Activated CD8-positive, alpha-beta memory T cell treated with anti-CD3 and anti-CD28 coated beads for 1 hour (primary cell): ENCODE results near the gene TLR5.

ENCODE experiments used
- DNase-seq, 2 donors: peaks; one replicate each; pipeline ENCODE4 v3.0.0-alpha.2; 2020; ENCODE audit warnings: low read depth in 1 of 2; ENCODE audit errors: extremely low read depth in 1 of 2

The TLR5 gene

GRCh38 chr1:223076362-223076761 lies 66.7 kb downstream of the TLR5 start:
- DNase-seq = no peak

GRCh38 chr1:223075834-223076233 lies 67.2 kb downstream of the TLR5 start:
- DNase-seq = no peak

GRCh38 chr1:223074445-223075300 lies 68.4 kb downstream of the TLR5 start:
- no peak for DNase-seq

GRCh38 chr1:223068900-223069665 lies 74.0 kb downstream of the TLR5 start:
- DNase-seq = no peak

GRCh38 chr1:223067914-223068313 lies 75.1 kb downstream of the TLR5 start:
- DNase-seq = no peak

GRCh38 chr1:223066415-223066814 lies 76.6 kb downstream of the TLR5 start:
- DNase-seq = no peak

- no peak for DNase-seq
These were observed 80.9 kb downstream of the TLR5 start for GRCh38 chr1:223062177-223062576.

- DNase-seq = no peak
These were observed 83.5 kb downstream of the TLR5 start for GRCh38 chr1:223059526-223059925.
